Neural progenitor cell (in vitro differentiated cells): ENCODE data around the gene AURKA.

Experiments
- CTCF ChIP-seq: fragments of 200-600 bp; sonication (generic); IDR thresholded peaks from 2 replicates; pipeline ENCODE4 v1.5.1; 2017; ENCODE audit warnings: antibody characterized with exemption, mild to moderate bottlenecking
- EZH2 ChIP-seq: fragments of 200-600 bp; sonication (generic); IDR thresholded peaks from 2 replicates; pipeline ENCODE4 v1.6.1; 2017; ENCODE audit warnings: antibody characterized with exemption, mild to moderate bottlenecking, moderate library complexity
- EZH2phosphoT487 ChIP-seq: fragments of 200-600 bp; sonication (generic); IDR thresholded peaks from 2 replicates; pipeline ENCODE4 v1.6.1; 2017; ENCODE audit warnings: antibody characterized with exemption

- TF ChIP-seq CTCF (no peak), EZH2phosphoT487 (no peak), EZH2 (no peak)
These were observed 37.5 kb upstream of the AURKA start for GRCh38 chr20:56429502-56429901.
